Breast epithelium (tissue), 4 donors: Measurements from ENCODE around the gene NAMPT. TPM values are rescaled to one million over a fixed set of nuclear protein-coding genes. Genes with fewer than 3 reads are reported as not detected.
"Not testable (repeated sequence)": the region's sequence is repeated elsewhere in the genome, so short reads cannot be mapped to it uniquely, and the experiment has no call there.

Experiments used
- DNase-seq, 2 donors: peaks; one replicate each; pipeline ENCODE4 v3.0.0-alpha.2; 2019; ENCODE audit warnings: low spot score in 2 of 2
- H3K27ac ChIP-seq, 2 donors: fragments of 200-600 bp; sonication (generic) in 1 of 2; one replicate each; pipeline ENCODE4 v1.5.1; 2016 to 2019; ENCODE audit warnings: mild to moderate bottlenecking in 1 of 2
- H3K27me3 ChIP-seq, 2 donors: fragments of 200-600 bp; sonication (generic) in 1 of 2; one replicate each; pipeline versions ENCODE4 v1.5.1 to v1.6.0; 2017 to 2019; ENCODE audit warnings: control low read depth in 1 of 2, mild to moderate bottlenecking in 1 of 2
- H3K36me3 ChIP-seq: fragments of 200-600 bp; one replicate; pipeline ENCODE4 v1.5.1; 2019
- H3K4me1 ChIP-seq, 2 donors: fragments of 200-600 bp; sonication (generic); one replicate each; pipeline ENCODE4 v1.5.1; 2016 to 2019; ENCODE audit warnings: control low read depth in 1 of 2
- H3K4me3 ChIP-seq, 3 donors: fragments of 200-600 bp; sonication (generic); 1 replicate in 2 of 3; 2 replicates in 1 of 3; pipeline ENCODE4 v1.5.1; 2016 to 2019; ENCODE audit warnings: mild to moderate bottlenecking in 3 of 3, moderate library complexity in 2 of 3
- H3K9me3 ChIP-seq, 2 donors: fragments of 200-600 bp; sonication (generic) in 1 of 2; one replicate each; pipeline ENCODE4 v1.5.1; 2016 to 2019; ENCODE audit warnings: control low read depth in 1 of 2
- POLR2A ChIP-seq: fragments of 450-650 bp; IDR thresholded peaks from one replicate; pipeline ENCODE4 v1.6.1; 2016; ENCODE audit warnings: antibody characterized with exemption, mild to moderate bottlenecking, moderate library complexity
- POLR2AphosphoS5 ChIP-seq, 3 donors: sonication (generic); formaldehyde crosslinking; IDR thresholded peaks; one replicate each; pipeline ENCODE4 v1.6.1; 2017; ENCODE audit warnings: antibody characterized with exemption in 3 of 3
- intact Hi-C: fragments of 100-400 bp; cut with DNase I; formaldehyde crosslinking; loops from one replicate; pipeline ENCODE4 v1.15.1; 2023; ENCODE audit warnings: low total_unique reads
- total RNA-seq, 3 donors: library from RNA; depleted of rRNA; stranded (reverse); fragments of >200 nt; gene quantifications; one replicate each; pipeline ENCODE4 v1.1.0, GENCODE V29; 2016
- TF ChIP-seq, protein P1 (sequence below), 3 donors: fragments of 450-650 bp; IDR thresholded peaks; one replicate each; pipeline ENCODE4 v1.5.1; 2016 to 2017; ENCODE audit warnings: antibody characterized with exemption in 3 of 3, mild to moderate bottlenecking in 3 of 3, moderate library complexity in 3 of 3

Gene NAMPT
- total RNA-seq, 3 donors from 2014 or later, result 195 to 751 (median 536) TPM

- Histone ChIP-seq H3K9me3 (no peaks in the 10 kb centered on the region), H3K36me3 (no peaks in the 10 kb centered on the region), H3K4me3 (no peak overlapping the region), H3K27me3 (no peaks in the 10 kb centered on the region), H3K4me1 (no peaks in the 10 kb centered on the region), H3K27ac (no peak overlapping the region)
- no peak for DNase-seq
- TF ChIP-seq, protein P1, sequence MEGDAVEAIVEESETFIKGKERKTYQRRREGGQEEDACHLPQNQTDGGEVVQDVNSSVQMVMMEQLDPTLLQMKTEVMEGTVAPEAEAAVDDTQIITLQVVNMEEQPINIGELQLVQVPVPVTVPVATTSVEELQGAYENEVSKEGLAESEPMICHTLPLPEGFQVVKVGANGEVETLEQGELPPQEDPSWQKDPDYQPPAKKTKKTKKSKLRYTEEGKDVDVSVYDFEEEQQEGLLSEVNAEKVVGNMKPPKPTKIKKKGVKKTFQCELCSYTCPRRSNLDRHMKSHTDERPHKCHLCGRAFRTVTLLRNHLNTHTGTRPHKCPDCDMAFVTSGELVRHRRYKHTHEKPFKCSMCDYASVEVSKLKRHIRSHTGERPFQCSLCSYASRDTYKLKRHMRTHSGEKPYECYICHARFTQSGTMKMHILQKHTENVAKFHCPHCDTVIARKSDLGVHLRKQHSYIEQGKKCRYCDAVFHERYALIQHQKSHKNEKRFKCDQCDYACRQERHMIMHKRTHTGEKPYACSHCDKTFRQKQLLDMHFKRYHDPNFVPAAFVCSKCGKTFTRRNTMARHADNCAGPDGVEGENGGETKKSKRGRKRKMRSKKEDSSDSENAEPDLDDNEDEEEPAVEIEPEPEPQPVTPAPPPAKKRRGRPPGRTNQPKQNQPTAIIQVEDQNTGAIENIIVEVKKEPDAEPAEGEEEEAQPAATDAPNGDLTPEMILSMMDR (IDR thresholded peaks at IDR 0.05), result no peak
- TF ChIP-seq POLR2AphosphoS5 (IDR thresholded peaks at IDR 0.05) (no peak), POLR2A (no peak)
- intact Hi-C loops, result no loop called here
Observed at GRCh38 chr7:106327538-106328481, 43.0 kb upstream of the NAMPT start.

- Histone ChIP-seq H3K27me3 (no peaks in the 10 kb centered on the region), H3K36me3 (no peaks in the 10 kb centered on the region), H3K4me3 (no peak overlapping the region), H3K4me1 (no peaks in the 10 kb centered on the region), H3K27ac (no peak overlapping the region), H3K9me3 (no peaks in the 10 kb centered on the region)
- no peak for DNase-seq
- intact Hi-C loops, result no loop called here
- TF ChIP-seq POLR2AphosphoS5 (IDR thresholded peaks at IDR 0.05), result no peak
Observed at GRCh38 chr7:106326594-106327537, 42.1 kb upstream of the NAMPT start.

DNA sequence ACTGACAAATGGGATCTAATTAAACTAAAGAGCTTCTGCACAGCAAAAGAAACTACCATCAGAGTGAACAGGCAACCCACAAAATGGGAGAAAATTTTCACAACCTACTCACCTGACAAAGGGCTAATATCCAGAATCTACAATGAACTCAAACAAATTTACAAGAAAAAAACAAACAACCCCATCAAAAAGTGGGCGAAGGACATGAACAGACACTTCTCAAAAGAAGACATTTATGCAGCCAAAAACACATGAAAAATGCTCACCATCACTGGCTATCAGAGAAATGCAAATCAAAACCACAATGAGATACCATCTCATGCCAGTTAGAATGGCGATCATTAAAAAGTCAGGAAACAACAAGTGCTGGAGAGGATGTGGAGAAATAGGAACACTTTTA lies 39.7 kb upstream of the NAMPT start:
- H3K36me3 ChIP-seq, H3K27ac ChIP-seq, intact Hi-C loops: not testable (repeated sequence)

GRCh38 chr7:106320254-106320770 lies 35.5 kb upstream of the NAMPT start:
- intact Hi-C loops, H3K4me1 ChIP-seq, H3K4me3 ChIP-seq, H3K27me3 ChIP-seq, DNase-seq, H3K9me3 ChIP-seq, H3K36me3 ChIP-seq, H3K27ac ChIP-seq: not testable (repeated sequence)

More for the DNA sequence above, 39.7 kb upstream of the NAMPT start:
- not testable (repeated sequence) for H3K4me1 ChIP-seq, H3K4me3 ChIP-seq, H3K9me3 ChIP-seq, H3K27me3 ChIP-seq, DNase-seq

DNA sequence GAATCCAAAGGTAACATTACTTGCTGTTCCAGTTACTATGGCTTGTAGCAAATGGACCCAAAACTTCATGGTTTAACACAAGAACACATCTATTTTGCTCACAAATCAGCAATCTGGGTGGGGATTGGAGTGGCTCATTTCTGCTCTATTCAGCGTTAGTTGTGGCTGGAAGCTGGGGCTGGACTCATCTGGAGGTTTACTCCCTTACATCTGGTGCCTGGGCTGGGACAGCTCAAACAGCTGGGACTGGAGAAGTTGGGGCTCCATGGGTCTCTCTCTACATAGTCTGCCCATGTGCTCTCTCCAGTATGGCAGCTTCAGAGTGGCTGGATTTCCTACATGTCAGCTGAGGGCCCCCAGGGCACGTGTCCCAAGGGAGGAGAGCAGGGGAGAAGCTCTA lies 33.7 kb upstream of the NAMPT start:
- Histone ChIP-seq H3K4me1 (no peaks in the 10 kb centered on the region), H3K36me3 (no peaks in the 10 kb centered on the region), H3K27me3 (no peaks in the 10 kb centered on the region), H3K27ac (no peak overlapping the region), H3K4me3 (no peak overlapping the region), H3K9me3 (no peaks in the 10 kb centered on the region)
- intact Hi-C loops, result no loop called here
- TF ChIP-seq, protein P1 (IDR thresholded peaks at IDR 0.05), result no peak
- TF ChIP-seq POLR2A (no peak), POLR2AphosphoS5 (IDR thresholded peaks at IDR 0.05) (no peak)
- DNase-seq, result no peak

DNA sequence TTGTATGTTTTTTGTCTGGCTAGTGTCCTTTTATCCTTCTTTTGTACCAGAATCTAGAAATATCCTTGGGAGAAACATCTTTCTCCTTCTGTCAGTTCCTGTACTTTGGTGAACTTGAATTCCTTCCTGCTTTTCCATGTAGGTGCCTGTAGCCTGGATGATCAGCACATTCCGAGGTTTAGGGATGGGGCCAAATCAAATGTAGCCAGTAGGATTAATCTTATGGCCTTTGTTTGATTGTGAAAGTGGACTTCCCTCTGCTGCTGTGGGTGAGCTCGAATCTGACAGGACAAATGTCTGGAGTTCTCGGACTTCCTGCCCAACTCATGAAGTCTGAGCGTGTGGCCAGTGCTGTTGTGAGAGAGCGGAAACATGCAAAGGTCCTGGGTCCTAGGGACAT lies 33.2 kb upstream of the NAMPT start:
- DNase-seq, result no peak
- Histone ChIP-seq H3K9me3 (no peaks in the 10 kb centered on the region), H3K36me3 (no peaks in the 10 kb centered on the region), H3K4me3 (no peak overlapping the region), H3K27ac (no peak overlapping the region), H3K4me1 (no peaks in the 10 kb centered on the region), H3K27me3 (no peaks in the 10 kb centered on the region)
- intact Hi-C loops, result no loop called here
- TF ChIP-seq POLR2A, result no peak
- TF ChIP-seq POLR2AphosphoS5 (IDR thresholded peaks at IDR 0.05), result no peak
- TF ChIP-seq, protein P1 (IDR thresholded peaks at IDR 0.05), result no peak
